ENCODE results near the gene TFF1.

Gene TFF1

GRCh38 chr21:42379426-42380215 lies 13.3 kb upstream of the TFF1 start:
- DNase-seq = no peak

- DNase-seq = no peak
Observed at GRCh38 chr21:42378418-42378817, 12.1 kb upstream of the TFF1 start.

DNA sequence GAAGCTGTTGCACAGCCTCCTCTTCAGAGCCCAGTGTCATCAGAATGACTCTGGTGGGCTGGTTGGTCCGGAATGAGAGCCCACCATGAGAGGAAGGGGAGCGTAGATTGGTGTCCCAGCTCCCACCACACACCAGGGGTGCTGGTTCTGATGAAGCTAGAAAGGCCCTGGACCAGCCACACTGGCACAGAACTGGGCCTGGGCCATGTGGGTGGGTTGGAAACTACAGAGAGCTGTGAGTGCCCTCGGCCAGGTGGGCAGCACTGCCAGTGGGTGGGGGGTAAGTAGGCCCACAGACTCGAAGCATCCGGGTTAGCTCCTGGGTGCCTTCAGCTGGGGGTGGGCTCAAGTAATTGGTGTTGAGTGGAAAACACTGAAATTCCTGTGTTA lies 11.6 kb upstream of the TFF1 start:
- DNase-seq = no peak

GRCh38 chr21:42377211-42377950 lies 11.0 kb upstream of the TFF1 start:
- DNase-seq = no peak

GRCh38 chr21:42376338-42376982 lies 10.1 kb upstream of the TFF1 start:
- no peak for DNase-seq

- DNase-seq = no peak
Observed at GRCh38 chr21:42375966-42376337, 9.6 kb upstream of the TFF1 start.

GRCh38 chr21:42375506-42375905 lies 9.2 kb upstream of the TFF1 start:
- DNase-seq = no peak

- DNase-seq = no peak
Observed at GRCh38 chr21:42374864-42375499, 8.6 kb upstream of the TFF1 start.

DNA sequence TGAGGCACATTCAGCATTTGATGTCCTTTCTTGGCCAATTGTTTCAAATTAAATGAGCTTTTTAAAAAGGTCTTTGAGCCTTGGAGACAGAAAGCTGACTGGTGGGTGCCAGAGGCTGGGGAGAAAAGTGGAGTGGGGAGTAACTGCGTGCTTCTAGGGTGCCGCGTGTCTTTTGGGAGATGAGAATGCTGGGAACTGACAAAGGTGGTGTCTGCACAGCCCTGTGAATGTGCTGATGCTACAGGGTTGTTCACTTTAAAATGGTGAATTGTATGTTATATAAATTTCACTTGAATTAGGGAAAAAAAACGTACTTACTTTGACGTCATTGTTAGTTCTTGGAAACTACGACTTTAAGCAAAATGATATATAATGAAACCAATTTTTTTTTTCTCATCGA lies 8.1 kb upstream of the TFF1 start:
- no peak for DNase-seq

DNA sequence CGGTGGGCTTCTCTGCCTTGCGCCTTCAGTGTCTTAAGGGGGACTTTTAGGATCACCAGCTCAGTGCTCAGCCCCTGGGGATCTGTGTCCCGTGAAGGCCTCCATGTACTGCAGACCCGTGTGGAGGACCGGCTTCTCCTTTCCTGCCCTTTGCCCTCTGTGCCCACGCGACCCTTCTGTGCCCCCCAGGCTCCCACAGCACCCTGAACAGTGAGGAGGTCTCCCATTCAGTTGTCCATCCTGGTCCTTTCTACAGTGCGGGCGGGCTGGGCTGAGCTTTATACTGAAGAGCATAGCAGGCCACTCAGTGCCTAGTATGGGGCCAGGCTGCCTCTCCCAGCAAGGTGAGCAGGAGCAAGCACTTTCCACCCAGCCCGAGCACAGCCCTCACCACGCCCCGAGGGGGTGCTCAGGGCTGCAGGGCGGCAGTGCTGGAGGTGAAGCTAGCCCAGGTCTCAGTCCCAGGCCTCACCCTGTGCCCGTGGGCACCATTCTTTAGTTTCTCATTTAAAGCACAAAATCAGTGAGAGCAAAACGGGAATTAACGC lies 7.6 kb upstream of the TFF1 start:
- no peak for DNase-seq

GRCh38 chr21:42373196-42373907 lies 7.0 kb upstream of the TFF1 start:
- DNase-seq = no peak

DNA sequence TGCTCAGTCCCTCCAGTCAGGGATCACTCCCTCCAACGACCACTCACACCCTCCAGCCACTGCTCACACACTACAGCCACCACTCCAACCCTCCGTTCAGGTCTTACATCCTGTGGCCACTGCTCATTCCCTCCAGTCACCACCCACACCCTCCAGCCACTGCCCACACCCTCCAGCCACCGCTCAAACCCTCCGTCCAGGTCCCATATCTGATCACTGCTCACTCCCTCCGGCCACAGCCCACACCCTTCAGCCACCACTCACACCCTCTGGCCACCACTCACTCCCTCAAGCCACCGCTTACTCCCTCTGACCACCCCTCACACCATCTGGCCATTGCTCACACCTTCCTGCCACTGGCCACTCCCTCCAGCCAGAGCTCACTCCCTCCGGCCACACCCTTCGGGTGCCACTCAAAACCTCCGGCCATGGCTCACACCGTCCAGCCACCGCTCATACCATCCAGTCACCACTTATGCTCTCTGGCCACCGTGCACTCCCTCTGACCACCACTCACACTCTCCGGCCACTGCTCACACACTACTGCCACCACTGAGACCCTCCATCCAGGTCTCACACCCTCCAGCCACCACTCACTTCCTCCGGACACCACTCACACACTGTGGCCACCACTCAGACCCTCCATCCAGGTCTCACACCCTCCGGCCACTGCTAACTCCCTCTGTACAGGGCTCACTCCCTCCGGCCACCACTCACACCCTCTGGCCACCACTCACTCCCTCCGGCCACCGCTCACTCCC lies 4.7 kb upstream of the TFF1 start:
- no peak for DNase-seq

- no peak for DNase-seq
Observed at GRCh38 chr21:42369821-42370220, 3.5 kb upstream of the TFF1 start.

DNA sequence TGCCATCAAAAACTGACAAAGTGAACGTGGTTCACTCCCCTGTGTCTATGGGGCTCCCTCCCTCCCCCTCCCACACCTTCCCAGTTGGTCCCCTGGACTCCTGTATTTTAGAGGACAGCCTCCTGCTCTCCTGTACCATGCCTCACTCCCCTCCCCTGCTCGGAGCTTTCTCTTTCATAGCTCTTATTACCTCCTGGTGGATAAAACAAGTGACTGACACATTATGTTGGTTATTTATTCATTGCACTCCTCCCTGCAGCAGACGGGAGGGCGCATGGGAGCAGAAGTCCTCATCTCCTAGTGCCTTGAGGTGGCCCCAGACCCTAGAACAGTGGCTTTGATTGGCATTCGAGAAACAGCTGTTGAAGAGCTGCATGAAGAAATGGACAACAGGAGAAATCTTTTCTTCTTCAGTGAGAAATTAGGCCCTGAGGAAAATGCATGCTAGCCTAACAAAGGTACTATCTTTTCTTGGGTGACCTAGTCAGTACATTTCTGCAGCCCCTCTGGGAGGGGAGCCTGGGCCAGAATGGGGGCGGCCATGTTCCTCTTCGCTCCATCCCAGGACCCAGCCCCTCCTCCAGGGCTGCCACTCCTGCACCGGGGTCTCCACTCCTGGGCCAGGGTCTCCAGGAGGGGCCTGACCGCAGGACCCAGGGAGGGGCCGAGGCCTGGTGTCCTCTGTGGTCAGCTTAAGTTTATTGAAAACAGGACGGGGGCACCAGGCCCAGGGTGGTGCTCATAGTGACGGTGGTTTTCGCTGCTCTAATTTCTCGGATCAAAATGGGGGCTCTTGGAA lies 1.2 kb upstream of the TFF1 start:
- DNase-seq = no peak

- DNase-seq = no peak
Observed at GRCh38 chr21:42365770-42366169, 565 bp downstream of the TFF1 start.

DNA sequence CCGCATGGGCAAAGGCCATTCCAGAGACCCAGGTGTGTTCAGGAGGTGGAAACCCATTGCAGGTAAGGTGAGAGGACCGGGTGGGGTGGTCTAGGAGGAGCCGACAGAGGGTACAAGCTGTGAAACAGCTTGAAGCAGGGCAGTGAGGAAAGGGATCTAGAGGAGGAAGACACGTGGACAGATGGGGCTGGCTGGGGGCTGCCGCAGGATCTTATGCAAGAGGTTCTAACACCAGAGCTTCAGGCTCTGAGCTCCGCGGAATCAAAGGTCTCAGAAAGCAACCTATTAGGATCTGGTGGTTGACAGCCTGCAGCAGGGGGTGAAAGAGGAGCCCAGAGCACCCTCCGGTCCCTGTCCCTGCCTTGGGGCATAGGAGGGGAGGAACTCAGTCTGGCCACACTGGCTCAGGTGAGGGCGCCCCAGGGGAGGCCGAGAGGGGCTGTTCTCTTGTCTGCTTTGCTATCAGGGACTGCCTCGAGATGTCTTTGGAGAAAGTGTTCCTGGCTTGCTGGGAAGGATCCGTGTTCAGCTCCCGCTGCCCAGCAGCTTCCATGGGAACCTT lies 1.9 kb downstream of the TFF1 start:
- no peak for DNase-seq

GRCh38 chr21:42363312-42363711 lies 3.0 kb downstream of the TFF1 start:
- no peak for DNase-seq

GRCh38 chr21:42362700-42363099 lies 3.6 kb downstream of the TFF1 start:
- no peak for DNase-seq

- no peak for DNase-seq
Observed at GRCh38 chr21:42362198-42362597, 4.1 kb downstream of the TFF1 start.

GRCh38 chr21:42361286-42361685 lies 5.0 kb downstream of the TFF1 start:
- no peak for DNase-seq

- DNase-seq = no peak
Observed at GRCh38 chr21:42360317-42360716, 6.0 kb downstream of the TFF1 start.

All from NCI-H2081 (cell line).